Calu3 (cell line): ENCODE data around the gene FHIT. TPM values are rescaled to one million over a fixed set of nuclear protein-coding genes. Genes with fewer than 3 reads are reported as not detected.

ENCODE experiments used
- BruUV-seq: library from RNA; stranded (reverse); fragments of 400-500 nt; replicated peaks from 2 replicates; lab custom pipeline; 2021; lab: Mats Ljungman, UMichigan
- CTCF ChIA-PET: fragments of 300-600 bp; sonication (Branson Sonifier 250); formaldehyde crosslinking; loops from one replicate; lab custom pipeline; 2022; ENCODE audit warnings: antibody characterized with exemption; lab: Charles Lee
- DNase-seq: peaks from one replicate; pipeline ENCODE4 v3.0.0; 2022
- H3K27ac Mint-ChIP-seq: one replicate; pipeline ENCODE4 v1.8.0; 2022; ENCODE audit warnings: mixed read lengths; ENCODE audit not compliant: unreplicated experiment
- H3K27me3 Mint-ChIP-seq: one replicate; pipeline ENCODE4 v1.8.0; 2022; ENCODE audit warnings: mixed read lengths; ENCODE audit not compliant: unreplicated experiment
- H3K36me3 Mint-ChIP-seq: one replicate; pipeline ENCODE4 v1.8.0; 2022; ENCODE audit warnings: mild to moderate bottlenecking, moderate library complexity, mixed read lengths; ENCODE audit not compliant: insufficient read depth, unreplicated experiment
- H3K4me1 Mint-ChIP-seq: one replicate; pipeline ENCODE4 v1.8.0; 2022; ENCODE audit warnings: mild to moderate bottlenecking, low read depth, mixed read lengths; ENCODE audit not compliant: unreplicated experiment
- H3K4me3 Mint-ChIP-seq: one replicate; pipeline ENCODE4 v1.8.0; 2022; ENCODE audit warnings: mild to moderate bottlenecking, low read depth, moderate library complexity, mixed read lengths; ENCODE audit not compliant: unreplicated experiment
- H3K9me3 Mint-ChIP-seq: one replicate; pipeline ENCODE4 v1.8.0; 2022; ENCODE audit warnings: low read depth, mixed read lengths; ENCODE audit not compliant: unreplicated experiment
- CTCF ChIP-seq: fragments of 200-600 bp; IDR thresholded peaks from one replicate; pipeline ENCODE4 v1.8.0; 2022; ENCODE audit warnings: antibody characterized with exemption; ENCODE audit not compliant: unreplicated experiment
- intact Hi-C: fragments of 100-400 bp; cut with micrococcal nuclease; formaldehyde crosslinking; loops from one replicate; pipeline ENCODE4 v1.10.0; 2022; ENCODE audit not compliant: unreplicated experiment
- total RNA-seq: library from RNA; stranded (reverse); gene quantifications from 2 replicates; pipeline ENCODE4 v1.2.3, GENCODE V29; 2022

The FHIT gene
- total RNA-seq, 1 experiment from 2014 or later: 6.2 TPM

- CTCF ChIA-PET: no interaction called here
- no peak for TF ChIP-seq CTCF
- no peak overlapping the region for H3K27ac Mint-ChIP-seq
- no TSS peak for BruUV-seq
- no peak for DNase-seq
- no peaks in the 10 kb centered on the region for H3K9me3 Mint-ChIP-seq
- no peaks in the 10 kb centered on the region for H3K27me3 Mint-ChIP-seq
- no peaks in the 10 kb centered on the region for H3K4me1 Mint-ChIP-seq
- intact Hi-C loops: no loop called here
- no peak overlapping the region for H3K4me3 Mint-ChIP-seq
- H3K36me3 Mint-ChIP-seq: no peaks in the 10 kb centered on the region
Measured at GRCh38 chr3:61136191-61136590, 115.1 kb downstream of the FHIT start.

GRCh38 chr3:61134532-61134931 lies 116.7 kb downstream of the FHIT start:
- BruUV-seq: no TSS peak
- Mint-ChIP-seq H3K36me3 (no peaks in the 10 kb centered on the region), H3K9me3 (no peaks in the 10 kb centered on the region), H3K27me3 (no peaks in the 10 kb centered on the region), H3K27ac (no peak overlapping the region), H3K4me1 (no peaks in the 10 kb centered on the region), H3K4me3 (no peak overlapping the region)
- DNase-seq: no peak
- CTCF ChIA-PET: no interaction called here
- no peak for TF ChIP-seq CTCF
- intact Hi-C loops: no loop called here

GRCh38 chr3:61132062-61132461 lies 119.2 kb downstream of the FHIT start:
- CTCF ChIA-PET: no interaction called here
- intact Hi-C loops: no loop called here
- Mint-ChIP-seq H3K4me3 (no peak overlapping the region), H3K9me3 (no peaks in the 10 kb centered on the region), H3K4me1 (no peaks in the 10 kb centered on the region), H3K36me3 (no peaks in the 10 kb centered on the region), H3K27ac (no peak overlapping the region), H3K27me3 (no peaks in the 10 kb centered on the region)
- BruUV-seq: no TSS peak
- no peak for DNase-seq
- TF ChIP-seq CTCF: no peak

- H3K9me3 Mint-ChIP-seq: no peaks in the 10 kb centered on the region
- CTCF ChIA-PET: no interaction called here
- no peak overlapping the region for H3K4me3 Mint-ChIP-seq
- intact Hi-C loops: no loop called here
- no peaks in the 10 kb centered on the region for H3K36me3 Mint-ChIP-seq
- DNase-seq: no peak
- no peaks in the 10 kb centered on the region for H3K27me3 Mint-ChIP-seq
- no peak overlapping the region for H3K27ac Mint-ChIP-seq
- no peak for TF ChIP-seq CTCF
- no peaks in the 10 kb centered on the region for H3K4me1 Mint-ChIP-seq
- BruUV-seq: no TSS peak
Measured at GRCh38 chr3:61118830-61119229, 132.4 kb downstream of the FHIT start.
